H1 (cell line): ENCODE data around the gene MAP3K6. TPM values are rescaled to one million over a fixed set of nuclear protein-coding genes. Genes with fewer than 3 reads are reported as not detected.

ENCODE experiments used
- CTCF ChIA-PET: fragments of 300-600 bp; sonication (Branson Sonifier 250); formaldehyde crosslinking; loops from one replicate; lab custom pipeline; 2021; ENCODE audit not compliant: partially characterized antibody; lab: Charles Lee
- POLR2A ChIA-PET: fragments of 300-600 bp; sonication (Branson Sonifier 250); formaldehyde crosslinking; loops from one replicate; lab custom pipeline; 2021; ENCODE audit warnings: inconsistent platforms; ENCODE audit not compliant: partially characterized antibody; lab: Charles Lee
- DNase-seq, 2 experiments: peaks; one replicate each; pipeline versions ENCODE4 v3.0.0 to v3.0.0-alpha.2; 2010 to 2022; ENCODE audit warnings: low spot score in 2 of 2, low read depth in 1 of 2, mixed read lengths in 1 of 2
- FAIRE-seq: peaks from 2 replicates; lab custom pipeline; 2011; peaks lifted over from hg19 to GRCh38; lab: Jason Lieb, UNC
- H2AFZ ChIP-seq: 2 replicates; pipeline ENCODE4 v1.8.1; 2012; ENCODE audit warnings: low read length, inconsistent platforms
- H2AK5ac ChIP-seq: 2 replicates; pipeline ENCODE4 v1.6.1; 2013; ENCODE audit warnings: low read depth, low read length
- H2BK120ac ChIP-seq: replicated peaks from 2 replicates; pipeline ENCODE3; 2013; ENCODE audit warnings: low read depth, low read length, inconsistent platforms
- H2BK12ac ChIP-seq: 2 replicates; pipeline ENCODE4 v1.6.1; 2013; ENCODE audit warnings: low read depth, low read length
- H2BK15ac ChIP-seq: 2 replicates; pipeline ENCODE4 v1.6.1; 2013; ENCODE audit warnings: low read length
- H2BK20ac ChIP-seq: 2 replicates; pipeline ENCODE4 v1.6.1; 2013; ENCODE audit warnings: low read length
- H2BK5ac ChIP-seq: 2 replicates; pipeline ENCODE4 v1.6.1; 2013; ENCODE audit warnings: low read depth, low read length
- H3K14ac ChIP-seq: 2 replicates; pipeline ENCODE4 v1.6.1; 2013; ENCODE audit warnings: inconsistent platforms; ENCODE audit not compliant: insufficient read length
- H3K18ac ChIP-seq: 2 replicates; pipeline ENCODE4 v1.6.1; 2013; ENCODE audit warnings: low read length; ENCODE audit errors: extremely low read depth
- H3K23ac ChIP-seq: 2 replicates; pipeline ENCODE4 v1.6.1; 2013; ENCODE audit warnings: inconsistent platforms; ENCODE audit not compliant: insufficient read length
- H3K23me2 ChIP-seq: 2 replicates; pipeline ENCODE4 v1.6.1; 2013; ENCODE audit warnings: low read depth, low read length
- H3K27ac ChIP-seq: 2 replicates; pipeline ENCODE4 v1.6.1; 2011; ENCODE audit warnings: low read depth, low read length, inconsistent platforms
- H3K27me3 ChIP-seq, 4 experiments: replicated peaks in 1 of 4; 1 replicate in 1 of 4; 2 replicates in 3 of 4; pipeline versions ENCODE4 v1.6.1 to v1.8.1; 2011 to 2013; ENCODE audit warnings: low read length in 3 of 4, mild to moderate bottlenecking in 3 of 4, inconsistent platforms in 2 of 4, mixed read lengths in 2 of 4, moderate library complexity in 1 of 4; ENCODE audit not compliant: control insufficient read depth in 3 of 4, insufficient read depth in 3 of 4; ENCODE audit errors: extremely low read depth in 1 of 4
- H3K36me3 ChIP-seq, 4 experiments: 2 replicates each; pipeline versions ENCODE4 v1.6.1 to v1.8.1; 2011 to 2013; ENCODE audit warnings: mild to moderate bottlenecking in 4 of 4, low read length in 3 of 4, moderate library complexity in 2 of 4, control low read depth in 1 of 4, inconsistent platforms in 1 of 4; ENCODE audit not compliant: insufficient read depth in 4 of 4, control insufficient read depth in 2 of 4
- H3K4ac ChIP-seq: replicated peaks from 2 replicates; pipeline ENCODE3; 2013; ENCODE audit warnings: low read length, low read depth, mixed read lengths, inconsistent platforms; ENCODE audit not compliant: insufficient read length
- H3K4me1 ChIP-seq, 4 experiments: replicated peaks in 1 of 4; 1 replicate in 1 of 4; 2 replicates in 3 of 4; pipeline versions ENCODE4 v1.6.1 to v1.8.1; 2011 to 2013; ENCODE audit warnings: low read length in 3 of 4, inconsistent platforms in 2 of 4, mixed read lengths in 1 of 4; ENCODE audit not compliant: insufficient read depth in 4 of 4, control insufficient read depth in 3 of 4
- H3K4me2 ChIP-seq, 2 experiments: 2 replicates each; pipeline versions ENCODE4 v1.6.1 to v1.8.1; 2011 to 2013; ENCODE audit warnings: low read depth in 2 of 2, low read length in 2 of 2, control low read depth in 1 of 2, inconsistent platforms in 1 of 2, mild to moderate bottlenecking in 1 of 2; ENCODE audit not compliant: insufficient read depth in 1 of 2
- H3K4me3 ChIP-seq, 4 experiments: fragments of 200-600, 300-600 bp in 1 of 4; sonication (generic), shearing (Covaris generic), sonication (Bioruptor Twin) in 1 of 4; 2 replicates each; pipeline versions ENCODE4 v1.5.1 to v1.8.1; 2011 to 2016; ENCODE audit warnings: low read length in 4 of 4, low read depth in 3 of 4, control low read depth in 2 of 4, inconsistent platforms in 2 of 4, mild to moderate bottlenecking in 2 of 4, mixed read lengths in 1 of 4, moderate library complexity in 1 of 4; ENCODE audit not compliant: insufficient read depth in 2 of 4; ENCODE audit errors: extremely low read depth in 1 of 4
- H3K56ac ChIP-seq: replicated peaks from 2 replicates; pipeline ENCODE3; 2013; ENCODE audit warnings: low read depth, mild to moderate bottlenecking, mixed read lengths, low read length, inconsistent platforms; ENCODE audit not compliant: insufficient read length
- H3K79me1 ChIP-seq: 2 replicates; pipeline ENCODE4 v1.6.1; 2013; ENCODE audit warnings: low read depth, low read length, control low read depth
- H3K79me2 ChIP-seq, 2 experiments: 2 replicates each; pipeline versions ENCODE4 v1.6.1 to v1.8.1; 2012 to 2013; ENCODE audit warnings: low read length in 2 of 2, mild to moderate bottlenecking in 2 of 2, inconsistent platforms in 1 of 2; ENCODE audit not compliant: insufficient read depth in 2 of 2, control insufficient read depth in 1 of 2
- H3K9ac ChIP-seq, 4 experiments: replicated peaks in 1 of 4; 1 replicate in 1 of 4; 2 replicates in 3 of 4; pipeline versions ENCODE4 v1.6.1 to v1.8.1; 2011 to 2013; ENCODE audit warnings: low read depth in 3 of 4, low read length in 3 of 4, control low read depth in 2 of 4, mild to moderate bottlenecking in 2 of 4, moderate library complexity in 2 of 4, inconsistent platforms in 1 of 4; ENCODE audit errors: extremely low read depth in 1 of 4
- H3K9me3 ChIP-seq, 2 experiments: 2 replicates each; pipeline versions ENCODE4 v1.6.1 to v1.8.1; 2012 to 2013; ENCODE audit warnings: mild to moderate bottlenecking in 2 of 2, moderate library complexity in 2 of 2, control low read depth in 1 of 2, inconsistent platforms in 1 of 2, low read depth in 1 of 2, low read length in 1 of 2, mixed read lengths in 1 of 2; ENCODE audit not compliant: insufficient read depth in 2 of 2
- H4K20me1 ChIP-seq, 2 experiments: replicated peaks in 1 of 2; 2 replicates each; pipeline versions ENCODE3 to v1.8.1; 2011 to 2013; ENCODE audit warnings: inconsistent platforms in 2 of 2, low read length in 2 of 2, mild to moderate bottlenecking in 1 of 2; ENCODE audit not compliant: insufficient read depth in 2 of 2, control insufficient read depth in 1 of 2
- H4K5ac ChIP-seq: 2 replicates; pipeline ENCODE4 v1.6.1; 2013; ENCODE audit warnings: low read length, low read depth, mixed read lengths, inconsistent platforms; ENCODE audit not compliant: insufficient read length
- H4K8ac ChIP-seq: 2 replicates; pipeline ENCODE4 v1.8.0; 2013; ENCODE audit warnings: mild to moderate bottlenecking, moderate library complexity, low read length, inconsistent platforms; ENCODE audit not compliant: insufficient read depth; ENCODE audit errors: extremely low read depth
- H4K91ac ChIP-seq: replicated peaks from 2 replicates; pipeline ENCODE3; 2013; ENCODE audit warnings: low read length, mixed read lengths, inconsistent platforms; ENCODE audit not compliant: insufficient read length
- BACH1 ChIP-seq: IDR thresholded peaks from 2 replicates; pipeline ENCODE4 v1.6.1; 2012; ENCODE audit warnings: low read length, improper control_type of control experiment
- HDAC2 ChIP-seq, 2 experiments: fragments of 300-600 bp in 1 of 2; sonication (generic) in 1 of 2; IDR thresholded peaks; 2 replicates each; pipeline ENCODE4 v1.6.1; 2011 to 2012; ENCODE audit warnings: low read depth in 2 of 2, low read length in 2 of 2, mild to moderate bottlenecking in 2 of 2, moderate library complexity in 2 of 2, borderline replicate concordance in 1 of 2, inconsistent platforms in 1 of 2
- KDM5A ChIP-seq: fragments of 200-600 bp; IDR thresholded peaks from 2 replicates; pipeline ENCODE4 v1.7.1; 2012; ENCODE audit warnings: mild to moderate bottlenecking, low read length, inconsistent platforms, mixed read lengths
- NANOG ChIP-seq: IDR thresholded peaks from 2 replicates; pipeline ENCODE4 v1.6.1; 2011; ENCODE audit warnings: low read length, low read depth, mild to moderate bottlenecking, inconsistent platforms; ENCODE audit not compliant: insufficient read depth, poor library complexity, severe bottlenecking
- RBBP5 ChIP-seq: IDR thresholded peaks from 2 replicates; pipeline ENCODE4 v1.7.1; 2012; ENCODE audit warnings: low read depth, mild to moderate bottlenecking, inconsistent platforms, low read length, moderate library complexity, borderline replicate concordance
- RXRA ChIP-seq: IDR thresholded peaks from 2 replicates; pipeline ENCODE4 v1.6.1; 2011; ENCODE audit warnings: low read depth, mild to moderate bottlenecking, low read length, moderate library complexity; ENCODE audit not compliant: insufficient read depth
- TEAD4 ChIP-seq: IDR thresholded peaks from 2 replicates; pipeline ENCODE4 v1.6.1; 2012; ENCODE audit warnings: low read depth, low read length, inconsistent platforms, mixed read lengths
- WGBS, 2 experiments: shearing (Covaris generic) in 1 of 2; methylation state at CpG; one replicate each; pipeline versions ENCODE4 v1.1.6 to v1.1.7; 2013 to 2015; ENCODE audit warnings: low lambda C conversion rate in 2 of 2, mixed read lengths in 2 of 2, inconsistent platforms in 1 of 2, low coverage in 1 of 2, missing lambda C conversion rate in 1 of 2; ENCODE audit not compliant: insufficient replicate concordance in 2 of 2, insufficient coverage in 1 of 2, insufficient read length in 1 of 2; ENCODE audit errors: extremely low coverage in 1 of 2, missing lambda C conversion rate in 1 of 2; 5-methylcytosine and 5-hydroxymethylcytosine counted together
- polyA plus RNA-seq, 7 experiments: library from polyadenylated mRNA; depleted of rRNA in 3 of 7; stranded (reverse) in 5 of 7; unstranded in 2 of 7; fragments of >200 nt in 5 of 7; fragments of 200-250 nt in 2 of 7; gene quantifications; 1 replicate in 5 of 7; 2 replicates in 1 of 7; 4 replicates in 1 of 7; pipeline versions ENCODE4 v1.2.1 to v1.2.3, GENCODE V29; 2011 to 2013; ENCODE audit warnings: missing spikeins in 2 of 7, mixed read lengths in 2 of 7
- total RNA-seq: library from RNA; stranded (reverse); fragmentation: NEBNext Ultra II Directional; extraction: Animal tissue kit (Norgen Biotek cat#: 25700); gene quantifications from 2 replicates; pipeline ENCODE4 v1.2.1, GENCODE V29; 2021
- TF ChIP-seq, protein P1 (sequence below): IDR thresholded peaks from 2 replicates; pipeline ENCODE4 v1.6.1; 2011; ENCODE audit warnings: low read length, improper control_type of control experiment
- TF ChIP-seq, protein P2 (sequence below): IDR thresholded peaks from 2 replicates; pipeline ENCODE4 v1.6.1; 2011; ENCODE audit warnings: low read depth, mild to moderate bottlenecking, low read length; ENCODE audit not compliant: insufficient read depth

MAP3K6 gene
- total and polyA plus RNA-seq, 2 of the 8 experiments (the other 6 are each of a cell fraction or from before 2014, with no cell fraction given) = 7.4 to 7.6 TPM

DNA sequence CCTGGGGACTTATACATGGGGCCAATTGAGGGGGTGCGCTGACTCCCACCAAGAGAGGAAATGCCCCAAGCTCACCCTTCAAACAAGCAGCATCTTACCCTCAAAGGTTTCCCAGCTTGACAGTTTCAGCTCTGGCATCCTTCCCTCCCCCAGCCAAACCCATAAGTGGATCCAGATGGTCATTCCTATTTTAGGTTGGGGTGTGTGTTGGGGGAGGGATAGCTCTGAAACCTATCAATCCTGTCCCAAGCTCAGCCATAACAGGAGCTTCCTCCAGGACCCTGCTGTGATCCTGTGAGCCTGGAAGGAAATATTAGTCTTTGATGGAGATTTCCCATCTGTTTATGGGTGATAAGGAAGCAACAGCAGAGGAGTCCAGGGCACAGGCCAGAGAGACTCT lies 48.2 kb downstream of the MAP3K6 start:
- ChIA-PET CTCF (interaction anchor here (1.0 to 13.1 kb wide), 8 partner anchors 10 to 78 kb away, joined by 3 to 202 read pairs (median 4); no protein-coding TSS in a partner anchor), POLR2A (interaction anchor here (0.6 to 2.9 kb wide), 5 partner anchors 11 to 52 kb away, joined by 3 to 12 read pairs (median 4); no protein-coding TSS in a partner anchor)
- WGBS, 2 experiments = 75% methylated on average over 1 of the region's 1 CpG; no CpG with 5 or more reads in 1 of the 2 experiments
- TF ChIP-seq RBBP5 (no peak), HDAC2 (IDR thresholded peaks at IDR 0.05; ENCODE audit: borderline replicate concordance in 1 of 2, low read depth in 2 of 2, low read length in 2 of 2) (no peak), RXRA (no peak), BACH1 (no peak), TEAD4 (no peak), KDM5A (no peak), NANOG (no peak)
- TF ChIP-seq, protein P1, sequence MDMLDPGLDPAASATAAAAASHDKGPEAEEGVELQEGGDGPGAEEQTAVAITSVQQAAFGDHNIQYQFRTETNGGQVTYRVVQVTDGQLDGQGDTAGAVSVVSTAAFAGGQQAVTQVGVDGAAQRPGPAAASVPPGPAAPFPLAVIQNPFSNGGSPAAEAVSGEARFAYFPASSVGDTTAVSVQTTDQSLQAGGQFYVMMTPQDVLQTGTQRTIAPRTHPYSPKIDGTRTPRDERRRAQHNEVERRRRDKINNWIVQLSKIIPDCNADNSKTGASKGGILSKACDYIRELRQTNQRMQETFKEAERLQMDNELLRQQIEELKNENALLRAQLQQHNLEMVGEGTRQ = no peak
- TF ChIP-seq, protein P2, sequence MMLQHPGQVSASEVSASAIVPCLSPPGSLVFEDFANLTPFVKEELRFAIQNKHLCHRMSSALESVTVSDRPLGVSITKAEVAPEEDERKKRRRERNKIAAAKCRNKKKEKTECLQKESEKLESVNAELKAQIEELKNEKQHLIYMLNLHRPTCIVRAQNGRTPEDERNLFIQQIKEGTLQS = no peak

More for the DNA sequence above, 48.2 kb downstream of the MAP3K6 start:
- H3K23ac ChIP-seq = no peak overlapping the region
- no peak overlapping the region for H3K4me3 ChIP-seq
- H3K36me3 ChIP-seq = no peaks in the 10 kb centered on the region
- no peak overlapping the region for H4K91ac ChIP-seq
- H2BK12ac ChIP-seq = no peak overlapping the region
- DNase-seq (no peak), FAIRE-seq (no peak)
- H2BK20ac ChIP-seq = no peak overlapping the region
- no peak overlapping the region for H3K18ac ChIP-seq
- H3K23me2 ChIP-seq = peaks cover 7% of the 10 kb centered on the region; the same call in 1 of the 2 replicates
- no peak overlapping the region; the same call in 1 of the 2 replicates for H2AFZ ChIP-seq
- H3K79me1 ChIP-seq = no peaks in the 10 kb centered on the region
- no peak overlapping the region for H2BK120ac ChIP-seq
- H4K8ac ChIP-seq = no peak overlapping the region
- no peaks in the 10 kb centered on the region for H3K9me3 ChIP-seq
- peaks cover 4 to 13% of the 10 kb centered on the region in 2 experiments; a peak in 3 of 4 replicates for H3K79me2 ChIP-seq
- H3K56ac ChIP-seq = no peak overlapping the region
- no peak overlapping the region for H4K5ac ChIP-seq
- no peak overlapping the region for H2BK5ac ChIP-seq
- peaks cover 0 to 3% (median 0%) of the 10 kb centered on the region in 4 experiments; a peak in 1 of 7 replicates for H3K27me3 ChIP-seq
- no peaks in the 10 kb centered on the region for H4K20me1 ChIP-seq
- 0 out of 7 replicates have a peak, but pooled peaks cover 0 to 8% (median 0%) of the 10 kb centered on the region in 4 experiments for H3K4me1 ChIP-seq
- H2BK15ac ChIP-seq = no peak overlapping the region
- no peak overlapping the region for H2AK5ac ChIP-seq
- H3K14ac ChIP-seq = no peak overlapping the region
- no peak overlapping the region for H3K4ac ChIP-seq
- no peak overlapping the region for H3K9ac ChIP-seq
- no peak overlapping the region for H3K4me2 ChIP-seq
- no peak overlapping the region for H3K27ac ChIP-seq
